HG03558 (cell line): ENCODE measurements around the gene BIRC6.
"Not testable (repeated sequence)": the region's sequence is repeated elsewhere in the genome, so short reads cannot be mapped to it uniquely, and the experiment has no call there.

Experiments used
- ATAC-seq: cut with Tn5 transposase; IDR thresholded peaks from one replicate; pipeline ENCODE4 v1.9.1; 2021; ENCODE audit warnings: moderate number of reproducible peaks; ENCODE audit not compliant: unreplicated experiment; ENCODE audit errors: extremely low read depth

The BIRC6 gene

DNA sequence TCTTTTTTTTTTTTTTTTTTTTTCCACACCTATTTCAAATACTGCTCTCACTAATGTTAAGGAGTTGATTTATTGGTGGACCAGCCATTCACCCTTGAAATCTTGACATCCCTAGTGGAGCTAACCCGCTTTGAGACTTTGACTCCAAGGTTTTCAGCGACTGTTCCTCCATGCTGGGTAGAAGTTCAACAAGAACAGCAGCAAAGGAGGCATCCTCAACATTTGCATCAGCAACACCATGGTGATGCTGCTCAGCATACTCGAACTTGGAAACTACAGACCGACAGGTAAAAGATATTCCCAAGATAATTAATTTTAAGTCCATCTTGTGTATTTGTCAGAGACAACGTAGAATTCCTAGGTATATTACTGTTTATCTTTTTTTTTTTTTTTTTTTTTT, 74.0 kb downstream of the BIRC6 start:
- no peak for ATAC-seq

DNA sequence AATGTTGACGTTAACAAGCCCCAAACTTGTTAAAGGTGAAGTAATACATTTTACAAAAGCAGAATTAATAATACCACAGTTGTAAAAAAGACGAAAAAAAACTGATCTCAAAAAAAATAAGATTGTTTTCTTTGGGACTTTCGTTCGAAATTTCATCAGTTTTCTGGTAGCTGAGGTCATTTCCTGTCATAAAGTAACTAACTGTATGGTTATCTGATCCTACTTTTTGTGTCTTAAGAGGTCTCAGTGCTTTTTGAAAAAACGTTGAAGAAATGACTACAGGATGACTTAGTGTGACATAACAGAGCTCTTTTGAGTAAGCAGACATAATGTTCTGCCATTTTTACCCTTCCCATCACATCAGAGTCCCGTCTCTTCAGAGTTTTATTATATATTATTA, 79.3 kb downstream of the BIRC6 start:
- ATAC-seq: no peak

- no peak for ATAC-seq
Observed at GRCh38 chr2:32442020-32442467, 85.2 kb downstream of the BIRC6 start.

- no peak for ATAC-seq
Observed at GRCh38 chr2:32446369-32446768, 89.5 kb downstream of the BIRC6 start.

- no peak for ATAC-seq
Observed at GRCh38 chr2:32450851-32451250, 94.0 kb downstream of the BIRC6 start.

- ATAC-seq: no peak
Observed at GRCh38 chr2:32452338-32453064, 95.7 kb downstream of the BIRC6 start.

GRCh38 chr2:32453242-32454062, 96.6 kb downstream of the BIRC6 start:
- ATAC-seq: no peak

DNA sequence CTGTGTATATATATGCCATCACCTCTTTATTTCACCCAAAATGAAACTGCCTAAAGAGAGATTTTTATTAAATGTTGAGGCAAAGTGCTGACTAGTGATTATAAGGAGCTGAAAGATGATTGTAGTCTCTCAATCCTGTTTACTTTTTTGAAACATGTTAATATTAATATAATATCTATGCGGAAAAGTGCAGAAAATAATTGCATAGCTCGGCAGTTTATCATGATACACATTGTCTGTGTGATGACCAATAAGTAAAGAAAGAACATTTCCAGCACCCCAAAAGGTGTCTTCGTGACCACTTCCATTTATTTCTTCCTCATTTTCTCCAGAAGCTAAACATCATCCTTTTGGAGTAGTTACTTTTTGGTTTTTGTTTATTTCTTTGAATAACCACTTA, 99.0 kb downstream of the BIRC6 start:
- no peak for ATAC-seq

DNA sequence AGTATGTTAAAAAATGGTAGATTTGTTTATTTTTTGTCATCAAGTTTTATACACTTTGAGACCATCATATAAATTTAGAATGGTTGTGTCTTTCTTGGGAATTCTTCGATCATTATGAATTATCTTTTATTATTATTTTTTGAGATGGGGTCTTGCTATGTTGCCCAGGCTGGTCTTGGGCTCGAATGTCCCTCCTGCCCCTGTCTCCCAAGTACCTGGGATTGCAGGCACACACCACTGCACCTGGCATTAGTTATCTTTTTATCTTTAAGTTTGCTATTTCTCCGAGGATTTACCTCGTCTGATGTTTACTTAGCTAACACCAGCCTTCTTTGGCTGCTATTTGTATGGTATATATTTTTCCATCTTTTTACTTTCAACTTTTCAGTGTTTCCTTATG, 100.0 kb downstream of the BIRC6 start:
- ATAC-seq: no peak

GRCh38 chr2:32457814-32458213, 101.0 kb downstream of the BIRC6 start:
- ATAC-seq: no peak

DNA sequence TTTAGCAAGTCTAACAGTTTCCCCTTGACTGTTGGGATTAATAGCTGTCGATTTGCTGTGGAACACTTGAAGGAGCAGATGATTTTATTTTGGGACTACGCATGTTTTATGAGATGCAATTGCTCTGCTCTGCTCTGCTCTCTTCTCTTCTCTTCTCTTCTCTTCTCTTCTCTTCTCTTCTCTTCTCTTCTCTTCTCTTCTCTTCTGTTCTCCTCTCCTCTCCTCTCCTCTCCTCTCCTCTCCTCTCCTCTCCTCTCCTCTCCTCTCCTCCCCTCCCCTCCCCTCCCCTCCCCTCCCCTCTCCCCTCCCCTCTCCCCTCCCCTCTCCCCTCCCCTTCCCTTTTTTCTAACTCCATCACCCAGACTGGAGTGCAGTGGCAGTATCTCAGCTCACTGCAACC, 104.0 kb downstream of the BIRC6 start:
- ATAC-seq: not testable (repeated sequence)

GRCh38 chr2:32463110-32463509, 106.3 kb downstream of the BIRC6 start:
- ATAC-seq: no peak

DNA sequence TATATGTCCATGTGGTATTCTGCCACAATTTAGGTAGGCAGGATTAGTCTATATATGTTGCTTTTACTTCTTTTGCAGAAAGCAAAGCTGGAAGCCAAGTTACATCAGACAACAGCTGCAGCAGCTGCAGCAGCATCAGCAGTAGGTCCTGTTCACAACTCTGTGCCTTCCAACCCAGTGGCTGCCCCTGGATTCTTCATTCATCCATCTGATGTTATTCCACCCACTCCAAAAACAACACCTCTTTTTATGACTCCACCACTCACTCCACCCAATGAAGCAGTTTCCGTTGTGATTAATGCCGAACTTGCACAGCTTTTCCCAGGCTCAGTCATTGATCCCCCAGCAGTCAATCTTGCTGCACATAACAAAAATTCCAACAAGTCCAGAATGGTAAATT, 107.6 kb downstream of the BIRC6 start:
- no peak for ATAC-seq

DNA sequence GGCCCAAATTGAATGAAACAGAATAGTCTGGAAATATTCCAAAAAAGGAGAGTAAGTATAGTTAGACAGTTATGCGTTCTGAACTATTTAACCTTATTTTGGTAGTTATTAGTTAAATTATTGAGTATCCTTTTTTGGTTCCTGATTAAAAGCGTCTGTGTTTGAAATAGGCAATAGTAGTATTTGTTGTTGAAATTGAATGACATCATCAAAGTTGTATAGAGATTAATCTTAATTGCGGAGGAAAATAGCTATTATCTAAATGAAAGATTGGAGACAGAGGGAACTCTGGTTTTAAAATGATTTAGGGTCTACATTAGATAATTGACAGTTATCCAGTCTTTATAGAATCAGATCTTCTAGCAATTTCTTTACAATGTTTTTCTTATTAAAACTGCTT, 115.8 kb downstream of the BIRC6 start:
- no peak for ATAC-seq

- no peak for ATAC-seq
Observed at GRCh38 chr2:32474381-32474780, 117.6 kb downstream of the BIRC6 start.

DNA sequence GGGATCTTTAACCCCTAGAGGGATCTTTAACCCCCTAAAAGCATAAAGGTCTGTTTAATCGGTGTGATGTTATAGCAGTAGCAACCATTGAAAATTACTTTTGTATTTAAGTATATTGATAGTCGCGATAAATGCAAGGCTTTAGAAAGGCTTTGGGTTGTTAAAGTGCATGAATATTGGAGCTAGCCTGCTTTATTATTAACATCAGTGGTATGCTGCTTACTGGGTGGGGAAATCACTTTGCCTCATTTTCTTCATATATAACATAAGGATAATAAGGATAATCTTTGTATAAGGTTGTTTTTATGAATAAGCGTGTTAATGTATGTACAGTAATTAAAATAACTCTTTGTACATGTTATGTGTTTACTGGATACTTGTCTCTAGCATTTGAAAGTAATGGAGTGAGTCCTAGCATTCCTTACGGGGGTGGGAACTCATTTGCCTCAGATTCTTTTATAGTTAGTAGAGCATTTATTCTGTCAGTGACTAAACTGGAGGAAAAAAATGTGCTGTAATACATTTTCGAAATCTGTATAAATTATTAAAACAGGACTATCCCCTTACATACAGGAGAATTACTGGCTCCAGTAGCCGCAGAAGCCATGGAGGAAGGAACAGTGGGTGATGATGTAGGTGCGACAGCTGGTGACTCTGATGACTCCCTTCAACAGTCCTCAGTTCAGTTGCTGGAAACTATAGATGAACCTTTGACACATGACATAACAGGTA, 122.2 kb downstream of the BIRC6 start:
- no peak for ATAC-seq

DNA sequence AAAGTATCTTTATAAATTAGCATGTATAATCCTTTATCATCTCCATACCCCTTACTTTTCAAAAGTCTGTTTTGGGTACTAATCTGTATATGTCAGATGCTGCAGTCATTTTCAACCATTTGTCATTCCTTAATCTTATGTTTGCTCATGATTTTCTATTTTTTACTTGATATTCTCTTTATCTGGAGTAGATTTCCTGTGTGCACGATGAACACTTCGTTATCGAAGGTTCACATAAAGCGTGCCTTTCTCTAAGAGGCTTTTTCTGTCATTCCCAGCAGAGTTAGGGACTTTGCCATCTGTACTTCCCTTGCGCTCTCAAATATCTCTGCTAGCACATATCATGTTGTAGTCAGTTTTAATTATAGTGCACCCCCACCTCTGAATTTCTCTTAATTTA, 123.2 kb downstream of the BIRC6 start:
- no peak for ATAC-seq

DNA sequence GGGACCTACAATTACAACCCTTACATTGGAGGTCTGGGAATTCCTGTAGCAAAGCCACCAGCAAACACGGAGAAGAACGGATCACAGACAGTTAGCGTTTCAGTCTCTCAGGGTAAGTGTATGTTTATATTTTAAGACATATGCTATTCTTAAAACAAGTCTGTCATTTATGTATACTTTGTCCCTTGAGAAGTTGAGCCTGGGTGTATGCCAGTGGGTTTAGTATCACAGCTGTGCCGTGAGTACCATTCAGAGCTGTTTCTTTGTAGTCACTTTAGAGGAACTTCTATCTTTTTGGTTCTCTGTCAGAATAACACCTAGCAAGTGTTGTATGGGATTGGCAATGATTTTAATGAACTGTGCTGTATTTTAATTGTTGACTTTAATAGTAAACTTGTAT, 125.6 kb downstream of the BIRC6 start:
- ATAC-seq: no peak

- no peak for ATAC-seq
Observed at GRCh38 chr2:32484937-32485336, 128.1 kb downstream of the BIRC6 start.

DNA sequence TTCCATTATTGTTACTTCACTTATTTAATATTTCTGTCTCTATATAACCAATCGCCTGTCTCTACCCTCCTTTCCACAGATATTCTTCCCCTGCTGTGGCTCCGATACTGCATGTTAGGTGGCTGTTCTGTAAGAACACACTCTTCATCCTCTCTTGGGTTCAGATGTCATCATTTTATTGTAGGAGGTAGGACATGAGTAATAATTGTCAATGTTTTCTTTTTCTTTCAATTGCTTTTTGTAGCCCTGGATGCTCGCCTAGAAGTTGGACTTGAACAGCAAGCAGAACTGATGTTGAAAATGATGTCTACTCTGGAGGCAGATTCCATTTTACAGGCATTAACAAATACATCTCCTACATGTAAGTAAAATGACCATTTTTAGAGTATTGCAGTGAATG, 128.6 kb downstream of the BIRC6 start:
- no peak for ATAC-seq

DNA sequence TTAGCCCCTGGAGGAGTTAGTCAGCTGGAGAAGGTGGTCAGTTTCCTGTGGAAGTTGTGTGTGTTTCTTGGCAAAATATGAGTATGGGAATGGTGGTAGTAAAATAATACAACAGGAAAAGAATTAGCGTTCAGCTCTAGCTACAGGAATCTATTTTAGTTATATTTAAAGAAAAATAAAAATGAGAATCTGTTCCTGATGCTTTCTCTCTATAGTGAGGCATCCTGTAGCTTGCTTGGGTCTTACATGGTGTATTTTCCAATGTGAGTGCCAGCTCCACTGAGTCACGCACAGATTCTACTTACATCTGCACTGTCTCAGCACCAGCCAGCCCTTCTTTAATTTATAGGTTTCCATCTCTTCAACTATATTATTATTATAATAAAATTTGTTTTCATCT, 132.2 kb downstream of the BIRC6 start:
- ATAC-seq: no peak
